IMR-90 (cell line): ENCODE results near the gene CCNI2.

ENCODE experiments used
- BHLHE40 ChIP-seq: fragments of 150-350 bp; IDR thresholded peaks from 2 replicates; pipeline ENCODE4 v1.6.1; 2016; ENCODE audit warnings: mild to moderate bottlenecking, low read depth, low read length
- CEBPB ChIP-seq: IDR thresholded peaks from 2 replicates; pipeline ENCODE4 v1.6.1; 2012; ENCODE audit warnings: low read depth, low read length, improper control_type of control experiment
- CHD1 ChIP-seq: IDR thresholded peaks from 2 replicates; pipeline ENCODE4 v1.6.1; 2012; ENCODE audit warnings: low read depth, low read length, improper control_type of control experiment
- FOS ChIP-seq: fragments of 150-350 bp; IDR thresholded peaks from 2 replicates; pipeline ENCODE4 v1.6.1; 2016; ENCODE audit warnings: low read depth, low read length
- MAZ ChIP-seq: IDR thresholded peaks from 2 replicates; pipeline ENCODE4 v1.6.1; 2012; ENCODE audit warnings: low read depth, mild to moderate bottlenecking, low read length, improper control_type of control experiment, moderate library complexity, borderline replicate concordance
- NFE2L2 ChIP-seq: fragments of 150-350 bp; IDR thresholded peaks from 2 replicates; pipeline ENCODE4 v1.6.1; 2016; ENCODE audit warnings: low read depth, mild to moderate bottlenecking, low read length
- POLR2A ChIP-seq: IDR thresholded peaks from 2 replicates; pipeline ENCODE4 v1.6.1; 2012; ENCODE audit warnings: mild to moderate bottlenecking, low read depth, low read length
- RAD21 ChIP-seq: IDR thresholded peaks from 2 replicates; pipeline ENCODE4 v1.6.1; 2012; ENCODE audit warnings: low read length, improper control_type of control experiment
- RCOR1 ChIP-seq: IDR thresholded peaks from 2 replicates; pipeline ENCODE4 v1.6.1; 2012; ENCODE audit warnings: mild to moderate bottlenecking, low read length, improper control_type of control experiment; ENCODE audit not compliant: insufficient replicate concordance
- SMC3 ChIP-seq: fragments of 150-350 bp; IDR thresholded peaks from 2 replicates; pipeline ENCODE4 v1.6.1; 2016; ENCODE audit warnings: low read depth, mild to moderate bottlenecking, antibody characterized with exemption, low read length, moderate library complexity
- TF ChIP-seq, protein P1 (sequence below): conservative IDR thresholded peaks from 2 replicates; pipeline ENCODE4 v1.5.1; 2012; ENCODE audit warnings: mild to moderate bottlenecking, low read depth, low read length, improper control_type of control experiment
- TF ChIP-seq, protein P2 (sequence below): fragments of 150-350 bp; IDR thresholded peaks from 2 replicates; pipeline ENCODE4 v1.6.1; 2016; ENCODE audit warnings: low read depth, mild to moderate bottlenecking, low read length, moderate library complexity, borderline replicate concordance
- TF ChIP-seq, protein P3 (sequence below): fragments of 150-350 bp; IDR thresholded peaks from 2 replicates; pipeline ENCODE4 v1.6.1; 2017; ENCODE audit warnings: mild to moderate bottlenecking, antibody characterized with exemption, low read length, low read depth

DNA sequence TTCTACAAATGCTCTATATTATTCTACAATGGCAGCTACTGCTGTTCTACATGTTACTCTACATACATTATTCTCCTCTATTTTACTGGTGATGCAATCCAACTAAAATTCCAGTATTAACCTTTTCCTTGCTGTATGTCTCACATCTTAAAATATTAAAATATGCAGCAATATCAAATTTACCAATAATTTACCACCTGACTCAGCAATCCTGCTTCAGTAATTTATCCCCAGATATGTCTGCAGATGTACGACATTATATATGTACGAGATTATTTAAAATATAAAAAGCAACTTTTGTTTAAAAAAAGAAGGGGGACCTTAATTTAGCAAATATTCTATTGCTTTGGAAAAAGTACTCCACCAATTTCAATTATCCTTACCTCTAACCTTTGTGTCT lies 21.5 kb upstream of the CCNI2 start:
- TF ChIP-seq, protein P1, sequence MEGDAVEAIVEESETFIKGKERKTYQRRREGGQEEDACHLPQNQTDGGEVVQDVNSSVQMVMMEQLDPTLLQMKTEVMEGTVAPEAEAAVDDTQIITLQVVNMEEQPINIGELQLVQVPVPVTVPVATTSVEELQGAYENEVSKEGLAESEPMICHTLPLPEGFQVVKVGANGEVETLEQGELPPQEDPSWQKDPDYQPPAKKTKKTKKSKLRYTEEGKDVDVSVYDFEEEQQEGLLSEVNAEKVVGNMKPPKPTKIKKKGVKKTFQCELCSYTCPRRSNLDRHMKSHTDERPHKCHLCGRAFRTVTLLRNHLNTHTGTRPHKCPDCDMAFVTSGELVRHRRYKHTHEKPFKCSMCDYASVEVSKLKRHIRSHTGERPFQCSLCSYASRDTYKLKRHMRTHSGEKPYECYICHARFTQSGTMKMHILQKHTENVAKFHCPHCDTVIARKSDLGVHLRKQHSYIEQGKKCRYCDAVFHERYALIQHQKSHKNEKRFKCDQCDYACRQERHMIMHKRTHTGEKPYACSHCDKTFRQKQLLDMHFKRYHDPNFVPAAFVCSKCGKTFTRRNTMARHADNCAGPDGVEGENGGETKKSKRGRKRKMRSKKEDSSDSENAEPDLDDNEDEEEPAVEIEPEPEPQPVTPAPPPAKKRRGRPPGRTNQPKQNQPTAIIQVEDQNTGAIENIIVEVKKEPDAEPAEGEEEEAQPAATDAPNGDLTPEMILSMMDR = no peak
- TF ChIP-seq FOS = no peak
- TF ChIP-seq POLR2A = no peak
- TF ChIP-seq MAZ = no peak
- no peak for TF ChIP-seq RAD21
- no peak for TF ChIP-seq BHLHE40
- no peak for TF ChIP-seq SMC3
- TF ChIP-seq, protein P2, sequence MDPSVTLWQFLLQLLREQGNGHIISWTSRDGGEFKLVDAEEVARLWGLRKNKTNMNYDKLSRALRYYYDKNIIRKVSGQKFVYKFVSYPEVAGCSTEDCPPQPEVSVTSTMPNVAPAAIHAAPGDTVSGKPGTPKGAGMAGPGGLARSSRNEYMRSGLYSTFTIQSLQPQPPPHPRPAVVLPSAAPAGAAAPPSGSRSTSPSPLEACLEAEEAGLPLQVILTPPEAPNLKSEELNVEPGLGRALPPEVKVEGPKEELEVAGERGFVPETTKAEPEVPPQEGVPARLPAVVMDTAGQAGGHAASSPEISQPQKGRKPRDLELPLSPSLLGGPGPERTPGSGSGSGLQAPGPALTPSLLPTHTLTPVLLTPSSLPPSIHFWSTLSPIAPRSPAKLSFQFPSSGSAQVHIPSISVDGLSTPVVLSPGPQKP = no peak
- TF ChIP-seq CEBPB = peak; percentile 28; the same call in 1 of the 2 replicates
- TF ChIP-seq RCOR1 = no peak
- TF ChIP-seq CHD1 = no peak
- TF ChIP-seq, protein P3, sequence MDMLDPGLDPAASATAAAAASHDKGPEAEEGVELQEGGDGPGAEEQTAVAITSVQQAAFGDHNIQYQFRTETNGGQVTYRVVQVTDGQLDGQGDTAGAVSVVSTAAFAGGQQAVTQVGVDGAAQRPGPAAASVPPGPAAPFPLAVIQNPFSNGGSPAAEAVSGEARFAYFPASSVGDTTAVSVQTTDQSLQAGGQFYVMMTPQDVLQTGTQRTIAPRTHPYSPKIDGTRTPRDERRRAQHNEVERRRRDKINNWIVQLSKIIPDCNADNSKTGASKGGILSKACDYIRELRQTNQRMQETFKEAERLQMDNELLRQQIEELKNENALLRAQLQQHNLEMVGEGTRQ = no peak
- TF ChIP-seq NFE2L2 = no peak
